Ammon's horn (tissue), 1 donor: Measurements from ENCODE around the gene NT5C2.
A peak's percentile ranks its signal among the peaks of the same experiment; 100 is the strongest.
"Not testable (repeated sequence)": the region's sequence is repeated elsewhere in the genome, so short reads cannot be mapped to it uniquely, and the experiment has no call there.

Experiments
- DNase-seq: peaks from one replicate; pipeline ENCODE4 v3.0.0-alpha.2; 2016; ENCODE audit warnings: low spot score

NT5C2 gene

GRCh38 chr10:103193107-103193819 is at the start of gene NT5C2:
NT5C2 (minus strand) TSS chr10:103193272; CDS start chr10:103174958, 18,314 bp downstream.
- DNase-seq, result peak; percentile 85

- DNase-seq, result peak; percentile 56
Measured at GRCh38 chr10:103241262-103242011, 48.4 kb upstream of the NT5C2 start.

GRCh38 chr10:103238506-103239252 is 45.6 kb upstream of the NT5C2 start:
- no peak for DNase-seq

- no peak for DNase-seq
Measured at GRCh38 chr10:103235775-103236174, 42.7 kb upstream of the NT5C2 start.

GRCh38 chr10:103232772-103233488 is 39.9 kb upstream of the NT5C2 start:
- no peak for DNase-seq

GRCh38 chr10:103232131-103232673 is 39.1 kb upstream of the NT5C2 start:
- no peak for DNase-seq

- DNase-seq, result no peak
Measured at GRCh38 chr10:103231047-103231551, 38.0 kb upstream of the NT5C2 start.

- no peak for DNase-seq
Measured at GRCh38 chr10:103227416-103227815, 34.3 kb upstream of the NT5C2 start.

- DNase-seq, result no peak
Measured at GRCh38 chr10:103225939-103226338, 32.9 kb upstream of the NT5C2 start.

- not testable (repeated sequence) for DNase-seq
Measured at GRCh38 chr10:103224721-103225120, 31.6 kb upstream of the NT5C2 start.

- no peak for DNase-seq
Measured at GRCh38 chr10:103224133-103224532, 31.1 kb upstream of the NT5C2 start.

- DNase-seq, result not testable (repeated sequence)
Measured at GRCh38 chr10:103216362-103216761, 23.3 kb upstream of the NT5C2 start.

- DNase-seq, result no peak
Measured at GRCh38 chr10:103215601-103216000, 22.5 kb upstream of the NT5C2 start.

- not testable (repeated sequence) for DNase-seq
Measured at GRCh38 chr10:103210262-103210661, 17.2 kb upstream of the NT5C2 start.

- DNase-seq, result not testable (repeated sequence)
Measured at GRCh38 chr10:103207643-103208042, 14.6 kb upstream of the NT5C2 start.

GRCh38 chr10:103207141-103207540 is 14.1 kb upstream of the NT5C2 start:
- no peak for DNase-seq

- DNase-seq, result not testable (repeated sequence)
Measured at GRCh38 chr10:103206715-103207114, 13.6 kb upstream of the NT5C2 start.

- DNase-seq, result not testable (repeated sequence)
Measured at GRCh38 chr10:103205401-103205800, 12.3 kb upstream of the NT5C2 start.

- peak; percentile 52 for DNase-seq
Measured at GRCh38 chr10:103204353-103205255, 11.5 kb upstream of the NT5C2 start.

GRCh38 chr10:103203466-103203865 is 10.4 kb upstream of the NT5C2 start:
- DNase-seq, result no peak
